Measurements from ENCODE around the gene CCDC187.

GRCh38 chr9:136314944-136315343, 11.1 kb upstream of the CCDC187 start:
- no peak for TF ChIP-seq CTCF (IDR thresholded peaks at IDR 0.05; ENCODE audit: borderline replicate concordance, extremely low read depth, low read length, poor library complexity, severe bottlenecking)
- no peak for TF ChIP-seq EZH2 (IDR thresholded peaks at IDR 0.05; ENCODE audit: borderline replicate concordance, low read depth, low read length, severe bottlenecking)
